DLD1 (cell line): ENCODE data around the gene CEP57L1.

Experiments
- in situ Hi-C: cut with HindIII; loops from 2 replicates; pipeline ENCODE4 v1.10.0; 2017; ENCODE audit warnings: low sequenced_read_pairs

The CEP57L1 gene

GRCh38 chr6:109073344-109074132 lies 21.8 kb upstream of the CEP57L1 start:
- in situ Hi-C loops, result no loop called here

GRCh38 chr6:109074133-109074415 lies 21.2 kb upstream of the CEP57L1 start:
- in situ Hi-C loops, result no loop called here

- in situ Hi-C loops, result loop anchor here (25.0 kb wide), 1 partner anchor 539 kb away; no protein-coding TSS in a partner anchor
Measured at GRCh38 chr6:109075934-109076333, 19.4 kb upstream of the CEP57L1 start.

GRCh38 chr6:109076377-109076776 lies 18.9 kb upstream of the CEP57L1 start:
- in situ Hi-C loops, result loop anchor here (25.0 kb wide), 1 partner anchor 539 kb away; no protein-coding TSS in a partner anchor

- in situ Hi-C loops, result loop anchor here (25.0 kb wide), 1 partner anchor 543 kb away; no protein-coding TSS in a partner anchor
Measured at GRCh38 chr6:109079981-109080380, 15.3 kb upstream of the CEP57L1 start.

- in situ Hi-C loops, result loop anchor here (25.0 kb wide), 1 partner anchor 544 kb away; no protein-coding TSS in a partner anchor
Measured at GRCh38 chr6:109081026-109081425, 14.3 kb upstream of the CEP57L1 start.

- in situ Hi-C loops, result loop anchor here (25.0 kb wide), 1 partner anchor 544 kb away; no protein-coding TSS in a partner anchor
Measured at GRCh38 chr6:109081516-109082187, 13.7 kb upstream of the CEP57L1 start.

- in situ Hi-C loops, result loop anchor here (25.0 kb wide), 1 partner anchor 545 kb away; no protein-coding TSS in a partner anchor
Measured at GRCh38 chr6:109082188-109082577, 13.1 kb upstream of the CEP57L1 start.

GRCh38 chr6:109083657-109084056 lies 11.7 kb upstream of the CEP57L1 start:
- in situ Hi-C loops, result loop anchor here (25.0 kb wide), 1 partner anchor 546 kb away; no protein-coding TSS in a partner anchor

GRCh38 chr6:109084146-109084545 lies 11.2 kb upstream of the CEP57L1 start:
- in situ Hi-C loops, result loop anchor here (25.0 kb wide), 1 partner anchor 547 kb away; no protein-coding TSS in a partner anchor

GRCh38 chr6:109087661-109088264 lies 7.5 kb upstream of the CEP57L1 start:
- in situ Hi-C loops, result loop anchor here (25.0 kb wide), 1 partner anchor 550 kb away; no protein-coding TSS in a partner anchor

- in situ Hi-C loops, result loop anchor here (25.0 kb wide), 1 partner anchor 552 kb away; no protein-coding TSS in a partner anchor
Measured at GRCh38 chr6:109088995-109089394, 6.3 kb upstream of the CEP57L1 start.

- in situ Hi-C loops, result loop anchor here (25.0 kb wide), 1 partner anchor 554 kb away; no protein-coding TSS in a partner anchor
Measured at GRCh38 chr6:109091314-109092024, 3.8 kb upstream of the CEP57L1 start.

GRCh38 chr6:109092074-109092473 lies 3.2 kb upstream of the CEP57L1 start:
- in situ Hi-C loops, result loop anchor here (25.0 kb wide), 1 partner anchor 555 kb away; no protein-coding TSS in a partner anchor

GRCh38 chr6:109093732-109094415 lies 1.4 kb upstream of the CEP57L1 start:
- in situ Hi-C loops, result loop anchor here (25.0 kb wide), 1 partner anchor 557 kb away; no protein-coding TSS in a partner anchor

GRCh38 chr6:109094416-109095035 lies 781 bp upstream of the CEP57L1 start, which contains the start of gene SESN1:
Gene SESN1, minus strand, starts transcription at chr6:109094846. Its CDS starts 773 bp downstream, at chr6:109094073.
- in situ Hi-C loops, result loop anchor here (25.0 kb wide), 1 partner anchor 557 kb away; no protein-coding TSS in a partner anchor

- in situ Hi-C loops, result loop anchor here (25.0 kb wide), 1 partner anchor 558 kb away; no protein-coding TSS in a partner anchor
Measured at GRCh38 chr6:109095835-109096084, 453 bp downstream of the CEP57L1 start.

- in situ Hi-C loops, result loop anchor here (25.0 kb wide), 1 partner anchor 559 kb away; no protein-coding TSS in a partner anchor
Measured at GRCh38 chr6:109096208-109096607, 901 bp downstream of the CEP57L1 start.

- in situ Hi-C loops, result loop anchor here (25.0 kb wide), 1 partner anchor 560 kb away; no protein-coding TSS in a partner anchor
Measured at GRCh38 chr6:109097661-109098060, 2.4 kb downstream of the CEP57L1 start.
